GM18498 (cell line): ENCODE data around the gene IQSEC2.

Experiments used
- ATAC-seq: cut with Tn5 transposase; IDR thresholded peaks from one replicate; pipeline ENCODE4 v1.9.1; 2021; ENCODE audit warnings: mild to moderate bottlenecking, moderate library complexity; ENCODE audit not compliant: unreplicated experiment

The IQSEC2 gene

GRCh38 chrX:53281321-53281822, at the start of gene IQSEC2:
Gene IQSEC2 (minus strand): TSS chrX:53281584.
- ATAC-seq, result no peak

GRCh38 chrX:53330331-53330730, 48.9 kb upstream of the IQSEC2 start:
- ATAC-seq, result no peak

- ATAC-seq, result no peak
Measured at GRCh38 chrX:53324803-53325202, 43.4 kb upstream of the IQSEC2 start.

- no peak for ATAC-seq
Measured at GRCh38 chrX:53324085-53324484, 42.7 kb upstream of the IQSEC2 start.

GRCh38 chrX:53323196-53323595, 41.8 kb upstream of the IQSEC2 start:
- no peak for ATAC-seq

- no peak for ATAC-seq
Measured at GRCh38 chrX:53321943-53322497, 40.6 kb upstream of the IQSEC2 start.

GRCh38 chrX:53321230-53321942, 40.0 kb upstream of the IQSEC2 start:
- ATAC-seq, result no peak

- ATAC-seq, result no peak
Measured at GRCh38 chrX:53320543-53321229, 39.3 kb upstream of the IQSEC2 start.

GRCh38 chrX:53319614-53320542, 38.5 kb upstream of the IQSEC2 start:
- no peak for ATAC-seq

GRCh38 chrX:53318766-53319353, 37.5 kb upstream of the IQSEC2 start:
- no peak for ATAC-seq

- peak; percentile 74 for ATAC-seq
Measured at GRCh38 chrX:53317365-53318069, 36.1 kb upstream of the IQSEC2 start.

GRCh38 chrX:53316860-53317237, 35.5 kb upstream of the IQSEC2 start:
- no peak for ATAC-seq

- ATAC-seq, result no peak
Measured at GRCh38 chrX:53316111-53316859, 34.9 kb upstream of the IQSEC2 start.

GRCh38 chrX:53313728-53314105, 32.3 kb upstream of the IQSEC2 start:
- ATAC-seq, result no peak

GRCh38 chrX:53312946-53313727, 31.8 kb upstream of the IQSEC2 start:
- ATAC-seq, result no peak

GRCh38 chrX:53309837-53310236, 28.5 kb upstream of the IQSEC2 start:
- no peak for ATAC-seq

GRCh38 chrX:53308836-53309235, 27.5 kb upstream of the IQSEC2 start:
- no peak for ATAC-seq
